HG02571 (cell line): ENCODE results near the gene TTLL9.
A peak's percentile ranks its signal among the peaks of the same experiment; 100 is the strongest.

Source experiments
- ATAC-seq: cut with Tn5 transposase; IDR thresholded peaks from one replicate; pipeline ENCODE4 v1.9.1; 2021; ENCODE audit warnings: mild to moderate bottlenecking, moderate library complexity; ENCODE audit not compliant: unreplicated experiment

Gene TTLL9

GRCh38 chr20:31877684-31878083 lies 7.2 kb downstream of the TTLL9 start:
- no peak for ATAC-seq

- ATAC-seq, result peak; percentile 76
Observed at GRCh38 chr20:31879143-31879987, 8.9 kb downstream of the TTLL9 start.

GRCh38 chr20:31881945-31882344 lies 11.5 kb downstream of the TTLL9 start:
- no peak for ATAC-seq

- no peak for ATAC-seq
Observed at GRCh38 chr20:31883829-31884228, 13.4 kb downstream of the TTLL9 start.

GRCh38 chr20:31890646-31891045 lies 20.2 kb downstream of the TTLL9 start:
- no peak for ATAC-seq

- ATAC-seq, result peak; percentile 91
Observed at GRCh38 chr20:31894980-31895675, 24.7 kb downstream of the TTLL9 start.

GRCh38 chr20:31896049-31896448 lies 25.6 kb downstream of the TTLL9 start:
- ATAC-seq, result no peak

GRCh38 chr20:31897541-31897940 lies 27.1 kb downstream of the TTLL9 start:
- no peak for ATAC-seq

- no peak for ATAC-seq
Observed at GRCh38 chr20:31901615-31902014, 31.2 kb downstream of the TTLL9 start.

GRCh38 chr20:31903627-31904386 lies 33.4 kb downstream of the TTLL9 start:
- ATAC-seq, result no peak

GRCh38 chr20:31906001-31906400 lies 35.6 kb downstream of the TTLL9 start:
- ATAC-seq, result no peak

GRCh38 chr20:31907046-31907445 lies 36.6 kb downstream of the TTLL9 start:
- ATAC-seq, result no peak

- ATAC-seq, result no peak
Observed at GRCh38 chr20:31908016-31908415, 37.6 kb downstream of the TTLL9 start.

- no peak for ATAC-seq
Observed at GRCh38 chr20:31908424-31908823, 38.0 kb downstream of the TTLL9 start.

GRCh38 chr20:31909253-31910070 lies 39.0 kb downstream of the TTLL9 start:
- ATAC-seq, result no peak

- no peak for ATAC-seq
Observed at GRCh38 chr20:31910071-31910803, 39.8 kb downstream of the TTLL9 start.

- no peak for ATAC-seq
Observed at GRCh38 chr20:31913431-31914157, 43.2 kb downstream of the TTLL9 start.

GRCh38 chr20:31914170-31914569 lies 43.7 kb downstream of the TTLL9 start:
- no peak for ATAC-seq
